NB4 (cell line): Measurements from ENCODE around the gene PEAK1.

Experiments
- DNase-seq: peaks from one replicate; pipeline ENCODE4 v3.0.0; 2010; ENCODE audit warnings: low read depth
- H3K4me3 ChIP-seq: one replicate; pipeline ENCODE4 v1.5.1; 2011; ENCODE audit warnings: mild to moderate bottlenecking, low read depth, low read length, moderate library complexity
- CTCF ChIP-seq: IDR thresholded peaks from one replicate; pipeline ENCODE4 v1.5.1; 2012; ENCODE audit warnings: low read depth, low read length
- MAX ChIP-seq: IDR thresholded peaks from 2 replicates; pipeline ENCODE4 v1.6.1; 2011; ENCODE audit warnings: low read depth, low read length
- MYC ChIP-seq: IDR thresholded peaks from 2 replicates; pipeline ENCODE4 v1.6.1; 2011; ENCODE audit warnings: low read depth, low read length
- POLR2A ChIP-seq: IDR thresholded peaks from 2 replicates; pipeline ENCODE4 v1.6.1; 2011; ENCODE audit warnings: mild to moderate bottlenecking; ENCODE audit not compliant: insufficient read length; ENCODE audit errors: extremely low read depth

PEAK1 gene

GRCh38 chr15:77221174-77221573 is 198.7 kb downstream of the PEAK1 start:
- no peak overlapping the region for H3K4me3 ChIP-seq
- TF ChIP-seq CTCF = no peak
- no peak for TF ChIP-seq MYC
- TF ChIP-seq MAX = no peak
- no peak for TF ChIP-seq POLR2A
- no peak for DNase-seq

- no peak overlapping the region for H3K4me3 ChIP-seq
- TF ChIP-seq POLR2A = no peak
- no peak for TF ChIP-seq MAX
- TF ChIP-seq CTCF = no peak
- no peak for TF ChIP-seq MYC
- DNase-seq = no peak
These were observed 200.1 kb downstream of the PEAK1 start for GRCh38 chr15:77219841-77220240.

GRCh38 chr15:77209221-77209620 is 210.7 kb downstream of the PEAK1 start:
- no peak for TF ChIP-seq CTCF
- no peak for TF ChIP-seq MYC
- TF ChIP-seq MAX = no peak
- no peak for TF ChIP-seq POLR2A
- no peak for DNase-seq
- no peak overlapping the region for H3K4me3 ChIP-seq

GRCh38 chr15:77208241-77208640 is 211.7 kb downstream of the PEAK1 start:
- no peak overlapping the region for H3K4me3 ChIP-seq
- TF ChIP-seq CTCF (no peak), MAX (no peak), POLR2A (no peak), MYC (no peak)
- no peak for DNase-seq

GRCh38 chr15:77201665-77202064 is 218.2 kb downstream of the PEAK1 start:
- no peak for DNase-seq
- no peak overlapping the region for H3K4me3 ChIP-seq
- TF ChIP-seq MYC (no peak), POLR2A (no peak), CTCF (no peak), MAX (no peak)

- no peak overlapping the region for H3K4me3 ChIP-seq
- no peak for DNase-seq
These were observed 223.5 kb downstream of the PEAK1 start for GRCh38 chr15:77196381-77196780.

More at GRCh38 chr15:77196381-77196780, 223.5 kb downstream of the PEAK1 start:
- TF ChIP-seq MYC = no peak
- TF ChIP-seq POLR2A = no peak
- TF ChIP-seq CTCF = no peak
